ENCODE results near the gene MACROH2A1.

The MACROH2A1 gene

DNA sequence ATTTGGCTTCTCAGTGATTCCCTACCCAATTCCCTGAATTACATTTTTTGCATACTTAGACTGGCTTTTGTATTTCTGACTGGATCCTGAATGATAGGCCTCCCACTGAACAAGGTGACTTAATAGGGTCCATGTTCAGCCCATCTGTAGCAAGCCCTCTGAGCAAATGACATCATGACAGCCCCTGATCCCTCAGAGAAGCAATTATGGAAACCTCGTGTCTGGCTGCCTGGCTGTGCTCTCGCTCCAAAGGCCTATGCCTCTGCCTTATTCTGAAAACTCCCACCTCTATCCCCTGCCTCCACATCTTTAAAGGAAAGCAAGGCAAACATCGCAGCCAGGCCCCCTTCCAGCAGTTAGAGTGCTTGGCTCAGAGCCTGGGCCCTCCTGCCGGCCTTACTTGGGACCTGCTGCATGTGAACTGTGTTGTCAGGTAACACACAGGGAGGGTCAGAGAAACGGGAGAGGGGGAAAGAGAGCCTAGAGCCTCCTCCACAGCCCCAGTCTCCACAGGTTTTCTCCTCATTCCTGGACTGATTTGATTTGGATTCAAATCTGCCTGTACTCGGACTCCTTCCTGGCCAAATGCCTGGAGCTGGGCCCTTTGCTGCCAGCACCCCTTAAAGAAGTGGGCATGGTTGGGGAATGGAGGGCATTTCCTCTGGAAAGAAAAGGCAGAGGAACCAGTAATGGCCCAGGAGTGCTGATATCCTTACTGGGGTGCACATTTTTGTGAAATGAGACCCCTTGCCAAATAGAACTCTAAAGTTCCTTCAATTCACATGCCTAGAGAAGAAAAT, 44.3 kb upstream of the MACROH2A1 start:
- TF ChIP-seq SPI1 (IDR thresholded peaks at IDR 0.05; ENCODE audit: borderline replicate concordance, low read depth) (no peak), GABPA (IDR thresholded peaks at IDR 0.05; ENCODE audit: low read depth) (no peak), POLR2AphosphoS5 (IDR thresholded peaks at IDR 0.05; ENCODE audit: low read depth) (no peak)
- TF ChIP-seq, protein P1, sequence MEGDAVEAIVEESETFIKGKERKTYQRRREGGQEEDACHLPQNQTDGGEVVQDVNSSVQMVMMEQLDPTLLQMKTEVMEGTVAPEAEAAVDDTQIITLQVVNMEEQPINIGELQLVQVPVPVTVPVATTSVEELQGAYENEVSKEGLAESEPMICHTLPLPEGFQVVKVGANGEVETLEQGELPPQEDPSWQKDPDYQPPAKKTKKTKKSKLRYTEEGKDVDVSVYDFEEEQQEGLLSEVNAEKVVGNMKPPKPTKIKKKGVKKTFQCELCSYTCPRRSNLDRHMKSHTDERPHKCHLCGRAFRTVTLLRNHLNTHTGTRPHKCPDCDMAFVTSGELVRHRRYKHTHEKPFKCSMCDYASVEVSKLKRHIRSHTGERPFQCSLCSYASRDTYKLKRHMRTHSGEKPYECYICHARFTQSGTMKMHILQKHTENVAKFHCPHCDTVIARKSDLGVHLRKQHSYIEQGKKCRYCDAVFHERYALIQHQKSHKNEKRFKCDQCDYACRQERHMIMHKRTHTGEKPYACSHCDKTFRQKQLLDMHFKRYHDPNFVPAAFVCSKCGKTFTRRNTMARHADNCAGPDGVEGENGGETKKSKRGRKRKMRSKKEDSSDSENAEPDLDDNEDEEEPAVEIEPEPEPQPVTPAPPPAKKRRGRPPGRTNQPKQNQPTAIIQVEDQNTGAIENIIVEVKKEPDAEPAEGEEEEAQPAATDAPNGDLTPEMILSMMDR (IDR thresholded peaks at IDR 0.05; ENCODE audit: insufficient read depth, low read length) = no peak
- no peak for DNase-seq (ENCODE audit: low read depth in 1 of 2, low spot score in 1 of 2)
- Histone ChIP-seq H3K27me3 (ENCODE audit: insufficient read depth, poor library complexity, severe bottlenecking) (no peaks in the 10 kb centered on the region), H3K27ac (replicated peaks) (no peak overlapping the region), H3K4me3 (replicated peaks; ENCODE audit: insufficient read depth, low read length) (no peak overlapping the region)

DNA sequence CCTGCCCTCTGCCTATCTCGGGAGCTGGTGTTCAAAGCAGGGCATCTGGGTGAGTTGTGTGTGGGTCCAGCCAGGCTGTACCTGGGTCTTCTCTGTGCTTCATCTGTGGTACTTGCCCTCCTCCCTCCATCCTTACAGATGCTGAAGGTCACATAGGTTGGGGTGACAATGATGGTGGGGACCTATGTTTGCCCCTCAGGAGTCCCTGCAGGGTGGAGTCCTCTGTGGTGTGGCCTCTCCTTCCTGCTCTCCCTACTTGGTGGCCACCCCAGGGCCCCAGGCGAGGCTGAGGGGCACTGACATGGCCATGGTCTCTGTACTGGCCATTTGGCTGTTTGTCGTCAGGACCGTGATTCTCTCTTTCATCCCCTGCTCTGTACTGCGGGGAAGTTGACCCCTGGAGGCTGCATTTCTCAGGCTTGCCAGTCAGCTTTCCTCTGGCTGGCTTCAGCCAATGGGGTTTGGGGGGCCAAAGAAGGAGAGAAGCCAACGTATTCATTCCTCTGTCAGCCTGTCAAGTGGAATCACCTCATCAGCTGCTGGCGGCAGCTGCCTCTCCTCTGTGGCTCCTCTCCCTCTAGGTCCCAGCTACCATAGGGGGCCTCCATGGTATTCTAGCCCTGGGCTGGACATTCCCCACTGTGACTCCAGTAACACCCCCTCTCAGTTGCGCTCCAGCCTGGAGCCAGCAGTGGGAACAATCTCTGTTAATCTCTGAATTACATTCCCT, 43.6 kb upstream of the MACROH2A1 start:
- Histone ChIP-seq H3K27ac (replicated peaks) (no peak overlapping the region), H3K27me3 (ENCODE audit: insufficient read depth, poor library complexity, severe bottlenecking) (no peaks in the 10 kb centered on the region), H3K4me3 (replicated peaks; ENCODE audit: insufficient read depth, low read length) (no peak overlapping the region)
- no peak for DNase-seq (ENCODE audit: low read depth in 1 of 2, low spot score in 1 of 2)
- TF ChIP-seq POLR2AphosphoS5 (IDR thresholded peaks at IDR 0.05; ENCODE audit: low read depth) = no peak
- TF ChIP-seq SPI1 (IDR thresholded peaks at IDR 0.05; ENCODE audit: borderline replicate concordance, low read depth) = no peak
- TF ChIP-seq GABPA (IDR thresholded peaks at IDR 0.05; ENCODE audit: low read depth) = no peak
- TF ChIP-seq, protein P2, sequence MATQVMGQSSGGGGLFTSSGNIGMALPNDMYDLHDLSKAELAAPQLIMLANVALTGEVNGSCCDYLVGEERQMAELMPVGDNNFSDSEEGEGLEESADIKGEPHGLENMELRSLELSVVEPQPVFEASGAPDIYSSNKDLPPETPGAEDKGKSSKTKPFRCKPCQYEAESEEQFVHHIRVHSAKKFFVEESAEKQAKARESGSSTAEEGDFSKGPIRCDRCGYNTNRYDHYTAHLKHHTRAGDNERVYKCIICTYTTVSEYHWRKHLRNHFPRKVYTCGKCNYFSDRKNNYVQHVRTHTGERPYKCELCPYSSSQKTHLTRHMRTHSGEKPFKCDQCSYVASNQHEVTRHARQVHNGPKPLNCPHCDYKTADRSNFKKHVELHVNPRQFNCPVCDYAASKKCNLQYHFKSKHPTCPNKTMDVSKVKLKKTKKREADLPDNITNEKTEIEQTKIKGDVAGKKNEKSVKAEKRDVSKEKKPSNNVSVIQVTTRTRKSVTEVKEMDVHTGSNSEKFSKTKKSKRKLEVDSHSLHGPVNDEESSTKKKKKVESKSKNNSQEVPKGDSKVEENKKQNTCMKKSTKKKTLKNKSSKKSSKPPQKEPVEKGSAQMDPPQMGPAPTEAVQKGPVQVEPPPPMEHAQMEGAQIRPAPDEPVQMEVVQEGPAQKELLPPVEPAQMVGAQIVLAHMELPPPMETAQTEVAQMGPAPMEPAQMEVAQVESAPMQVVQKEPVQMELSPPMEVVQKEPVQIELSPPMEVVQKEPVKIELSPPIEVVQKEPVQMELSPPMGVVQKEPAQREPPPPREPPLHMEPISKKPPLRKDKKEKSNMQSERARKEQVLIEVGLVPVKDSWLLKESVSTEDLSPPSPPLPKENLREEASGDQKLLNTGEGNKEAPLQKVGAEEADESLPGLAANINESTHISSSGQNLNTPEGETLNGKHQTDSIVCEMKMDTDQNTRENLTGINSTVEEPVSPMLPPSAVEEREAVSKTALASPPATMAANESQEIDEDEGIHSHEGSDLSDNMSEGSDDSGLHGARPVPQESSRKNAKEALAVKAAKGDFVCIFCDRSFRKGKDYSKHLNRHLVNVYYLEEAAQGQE (IDR thresholded peaks at IDR 0.05; ENCODE audit: insufficient replicate concordance, low read depth) = no peak
- TF ChIP-seq, protein P1 (IDR thresholded peaks at IDR 0.05; ENCODE audit: insufficient read depth, low read length) = no peak

DNA sequence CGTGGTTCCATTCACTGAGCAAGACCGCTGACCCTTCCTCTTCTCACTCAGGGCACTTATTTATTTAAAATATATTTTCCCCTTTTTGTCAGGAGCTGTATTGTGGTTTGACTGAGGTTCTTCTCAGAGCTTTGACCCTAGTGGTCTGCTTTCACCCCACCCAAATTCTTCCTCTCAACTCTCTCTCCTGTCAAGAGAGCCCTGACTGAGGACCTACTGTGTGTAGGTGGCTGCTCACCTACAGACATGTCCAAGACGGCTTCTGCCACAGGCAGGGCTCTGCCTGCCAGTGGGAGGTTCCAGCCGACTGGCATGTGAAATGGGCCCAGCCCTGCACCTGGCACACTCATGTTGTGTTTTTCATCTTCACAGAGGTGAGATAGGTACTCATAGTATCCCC, 42.9 kb upstream of the MACROH2A1 start:
- H3K4me3 ChIP-seq (replicated peaks; ENCODE audit: insufficient read depth, low read length) = no peak overlapping the region
- no peak for DNase-seq (ENCODE audit: low read depth in 1 of 2, low spot score in 1 of 2)
- H3K27me3 ChIP-seq (ENCODE audit: insufficient read depth, poor library complexity, severe bottlenecking) = no peaks in the 10 kb centered on the region
- H3K27ac ChIP-seq (replicated peaks) = no peak overlapping the region
- no peak for TF ChIP-seq SPI1 (IDR thresholded peaks at IDR 0.05; ENCODE audit: borderline replicate concordance, low read depth)
- TF ChIP-seq, protein P1 (IDR thresholded peaks at IDR 0.05; ENCODE audit: insufficient read depth, low read length) = no peak
- TF ChIP-seq GABPA (IDR thresholded peaks at IDR 0.05; ENCODE audit: low read depth) = no peak
- no peak for TF ChIP-seq POLR2AphosphoS5 (IDR thresholded peaks at IDR 0.05; ENCODE audit: low read depth)
- TF ChIP-seq, protein P2 (IDR thresholded peaks at IDR 0.05; ENCODE audit: insufficient replicate concordance, low read depth) = no peak
